Kidney glomerular epithelial cell (primary cell): Measurements from ENCODE around the gene BSG.
"Not testable (repeated sequence)": the region's sequence is repeated elsewhere in the genome, so short reads cannot be mapped to it uniquely, and the experiment has no call there.

Source experiments
- DNase-seq: peaks from one replicate; lab custom pipeline; 2025; lab: John Stamatoyannopoulos, UW

BSG gene

GRCh38 chr19:604355-604754 lies 32.0 kb downstream of the BSG start:
- DNase-seq, result no peak

- DNase-seq, result not testable (repeated sequence)
These were observed 32.9 kb downstream of the BSG start for GRCh38 chr19:605061-605971.

- DNase-seq, result no peak
These were observed 35.1 kb downstream of the BSG start for GRCh38 chr19:607301-608154.

GRCh38 chr19:608155-609003 lies 36.0 kb downstream of the BSG start:
- DNase-seq, result no peak

- DNase-seq, result no peak
These were observed 36.6 kb downstream of the BSG start for GRCh38 chr19:609004-609346.

- no peak for DNase-seq
These were observed 37.8 kb downstream of the BSG start for GRCh38 chr19:610071-610800.

GRCh38 chr19:610801-611480 lies 38.5 kb downstream of the BSG start:
- no peak for DNase-seq

- peak; percentile 22 for DNase-seq
These were observed 39.1 kb downstream of the BSG start for GRCh38 chr19:611481-611868.

- DNase-seq, result no peak
These were observed 40.5 kb downstream of the BSG start for GRCh38 chr19:612941-613340.

GRCh38 chr19:613732-614567 lies 41.6 kb downstream of the BSG start:
- DNase-seq, result no peak

- no peak for DNase-seq
These were observed 43.2 kb downstream of the BSG start for GRCh38 chr19:615619-616018.

GRCh38 chr19:616062-616700 lies 43.8 kb downstream of the BSG start:
- DNase-seq, result no peak

- no peak for DNase-seq
These were observed 44.5 kb downstream of the BSG start for GRCh38 chr19:616747-617526.

- no peak for DNase-seq
These were observed 45.3 kb downstream of the BSG start for GRCh38 chr19:617551-618246.

- DNase-seq, result no peak
These were observed 45.8 kb downstream of the BSG start for GRCh38 chr19:618247-618619.

- DNase-seq, result no peak
These were observed 46.4 kb downstream of the BSG start for GRCh38 chr19:618674-619285.

- no peak for DNase-seq
These were observed 47.0 kb downstream of the BSG start for GRCh38 chr19:619286-620002.
